ELR (cell line): ENCODE measurements around the gene PHACTR3.
"Not testable (repeated sequence)": the region's sequence is repeated elsewhere in the genome, so short reads cannot be mapped to it uniquely, and the experiment has no call there.

Source experiments
- DNase-seq: peaks from one replicate; pipeline ENCODE4 v3.0.0-alpha.2; 2015; ENCODE audit warnings: low read depth

PHACTR3 gene

GRCh38 chr20:59863058-59863457 lies 258.7 kb downstream of the PHACTR3 start:
- DNase-seq, result no peak

- DNase-seq, result no peak
Measured at GRCh38 chr20:59864726-59865125, 260.4 kb downstream of the PHACTR3 start.

- DNase-seq, result no peak
Measured at GRCh38 chr20:59866338-59866737, 262.0 kb downstream of the PHACTR3 start.

- DNase-seq, result no peak
Measured at GRCh38 chr20:59871096-59871495, 266.8 kb downstream of the PHACTR3 start.

GRCh38 chr20:59873409-59873808 lies 269.1 kb downstream of the PHACTR3 start:
- no peak for DNase-seq

- DNase-seq, result no peak
Measured at GRCh38 chr20:59880198-59880597, 275.9 kb downstream of the PHACTR3 start.

GRCh38 chr20:59884494-59884893 lies 280.2 kb downstream of the PHACTR3 start:
- no peak for DNase-seq

GRCh38 chr20:59888050-59888449 lies 283.7 kb downstream of the PHACTR3 start:
- DNase-seq, result no peak

GRCh38 chr20:59890035-59890434 lies 285.7 kb downstream of the PHACTR3 start:
- not testable (repeated sequence) for DNase-seq

GRCh38 chr20:59891581-59891980 lies 287.2 kb downstream of the PHACTR3 start:
- no peak for DNase-seq

GRCh38 chr20:59895908-59896307 lies 291.6 kb downstream of the PHACTR3 start:
- no peak for DNase-seq
